ENCODE measurements around the gene NOD1.

NOD1 gene

DNA sequence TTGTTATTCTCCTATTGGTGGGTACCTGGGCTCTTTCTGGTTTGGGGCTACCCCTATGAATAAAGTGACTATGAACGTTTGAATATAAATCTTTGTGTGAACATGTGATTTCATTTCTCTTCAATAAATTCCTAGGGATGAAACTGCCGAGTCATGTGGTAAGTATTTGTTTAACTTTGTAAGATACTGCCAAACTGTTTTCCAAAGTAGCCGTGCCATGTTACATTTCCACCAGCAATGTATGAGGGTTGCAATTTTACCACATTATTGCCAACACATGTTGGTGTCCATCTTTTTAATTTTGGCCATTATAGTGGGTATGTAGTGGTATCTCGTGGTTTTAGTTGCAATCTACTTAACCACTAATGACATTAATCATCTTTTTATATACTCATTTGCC lies 99.5 kb downstream of the NOD1 start:
- no peak for DNase-seq (ENCODE audit: low read depth)
- in situ Hi-C loops (cut with HindIII; ENCODE audit: low sequenced_read_pairs) = no loop called here

GRCh38 chr7:30378275-30378674 lies 100.3 kb downstream of the NOD1 start:
- H3K4me3 ChIP-seq (ENCODE audit: low read depth, low read length) = no peak overlapping the region
- TF ChIP-seq, protein P1, sequence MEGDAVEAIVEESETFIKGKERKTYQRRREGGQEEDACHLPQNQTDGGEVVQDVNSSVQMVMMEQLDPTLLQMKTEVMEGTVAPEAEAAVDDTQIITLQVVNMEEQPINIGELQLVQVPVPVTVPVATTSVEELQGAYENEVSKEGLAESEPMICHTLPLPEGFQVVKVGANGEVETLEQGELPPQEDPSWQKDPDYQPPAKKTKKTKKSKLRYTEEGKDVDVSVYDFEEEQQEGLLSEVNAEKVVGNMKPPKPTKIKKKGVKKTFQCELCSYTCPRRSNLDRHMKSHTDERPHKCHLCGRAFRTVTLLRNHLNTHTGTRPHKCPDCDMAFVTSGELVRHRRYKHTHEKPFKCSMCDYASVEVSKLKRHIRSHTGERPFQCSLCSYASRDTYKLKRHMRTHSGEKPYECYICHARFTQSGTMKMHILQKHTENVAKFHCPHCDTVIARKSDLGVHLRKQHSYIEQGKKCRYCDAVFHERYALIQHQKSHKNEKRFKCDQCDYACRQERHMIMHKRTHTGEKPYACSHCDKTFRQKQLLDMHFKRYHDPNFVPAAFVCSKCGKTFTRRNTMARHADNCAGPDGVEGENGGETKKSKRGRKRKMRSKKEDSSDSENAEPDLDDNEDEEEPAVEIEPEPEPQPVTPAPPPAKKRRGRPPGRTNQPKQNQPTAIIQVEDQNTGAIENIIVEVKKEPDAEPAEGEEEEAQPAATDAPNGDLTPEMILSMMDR (IDR thresholded peaks at IDR 0.05; ENCODE audit: low read depth, low read length, missing control alignments) = no peak
- no peak for DNase-seq (ENCODE audit: low read depth)
- in situ Hi-C loops (cut with HindIII; ENCODE audit: low sequenced_read_pairs) = no loop called here

More for the DNA sequence above, 99.5 kb downstream of the NOD1 start:
- H3K4me3 ChIP-seq (ENCODE audit: low read depth, low read length) = no peak overlapping the region
- TF ChIP-seq, protein P1 (IDR thresholded peaks at IDR 0.05; ENCODE audit: low read depth, low read length, missing control alignments) = no peak

All from astrocyte of the cerebellum (primary cell).